COLO829 (cell line): Measurements from ENCODE around the gene KATNB1.
A peak's percentile ranks its signal among the peaks of the same experiment; 100 is the strongest.
"Not testable (repeated sequence)": the region's sequence is repeated elsewhere in the genome, so short reads cannot be mapped to it uniquely, and the experiment has no call there.

Experiments
- DNase-seq: peaks from one replicate; pipeline ENCODE4 v3.0.0; 2012; ENCODE audit warnings: low spot score

The KATNB1 gene

DNA sequence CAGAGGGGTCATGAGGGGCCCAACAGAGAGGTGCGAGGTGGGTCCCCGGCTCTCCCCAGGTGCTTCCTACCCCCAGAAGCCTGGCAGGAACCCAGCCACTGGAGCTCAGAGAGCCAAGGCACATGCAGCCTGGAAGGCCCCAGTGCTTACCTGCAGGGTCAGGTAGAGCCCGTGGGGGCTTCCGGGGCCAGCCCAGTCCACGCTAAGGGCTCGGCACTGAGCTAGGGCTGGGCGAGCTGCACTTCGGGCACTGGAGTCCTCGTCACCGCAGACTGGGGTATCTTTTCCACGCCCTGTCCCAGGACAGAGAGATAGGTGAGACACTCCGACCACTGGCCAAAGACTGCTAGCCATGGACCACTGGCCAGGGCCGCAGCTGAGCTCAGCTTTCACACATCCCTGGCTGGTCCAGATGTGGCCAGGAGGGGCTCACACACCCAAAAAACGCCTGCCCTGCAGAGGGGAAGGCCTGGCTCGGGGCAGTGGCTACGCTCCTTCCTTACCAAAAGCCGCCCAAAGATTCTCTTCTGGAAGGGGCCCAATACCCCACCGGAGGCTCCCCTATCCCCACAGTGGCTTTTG lies 59.4 kb downstream of the KATNB1 start:
- no peak for DNase-seq

DNA sequence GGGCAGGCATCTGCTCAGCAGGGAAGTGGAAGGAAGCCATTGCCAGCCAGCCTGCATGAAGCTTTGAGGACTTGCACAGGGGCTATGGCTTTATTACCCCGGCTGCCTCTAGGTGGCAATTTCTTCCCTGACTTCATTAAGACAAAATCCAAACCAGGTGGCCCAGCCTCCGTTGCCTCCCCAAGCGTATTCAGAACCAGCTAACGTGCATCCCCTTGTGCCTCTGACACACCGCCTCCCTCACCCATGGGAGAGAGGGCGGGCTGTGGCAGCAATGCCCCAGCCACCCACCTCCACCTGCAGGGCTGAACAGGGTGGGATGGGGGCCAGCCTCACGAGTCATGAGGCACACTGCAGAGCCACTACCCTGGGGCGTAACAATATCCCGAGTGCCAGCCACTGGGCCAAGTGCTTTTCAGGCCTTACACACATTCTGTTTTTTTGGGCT lies 59.9 kb downstream of the KATNB1 start:
- DNase-seq, result no peak

DNA sequence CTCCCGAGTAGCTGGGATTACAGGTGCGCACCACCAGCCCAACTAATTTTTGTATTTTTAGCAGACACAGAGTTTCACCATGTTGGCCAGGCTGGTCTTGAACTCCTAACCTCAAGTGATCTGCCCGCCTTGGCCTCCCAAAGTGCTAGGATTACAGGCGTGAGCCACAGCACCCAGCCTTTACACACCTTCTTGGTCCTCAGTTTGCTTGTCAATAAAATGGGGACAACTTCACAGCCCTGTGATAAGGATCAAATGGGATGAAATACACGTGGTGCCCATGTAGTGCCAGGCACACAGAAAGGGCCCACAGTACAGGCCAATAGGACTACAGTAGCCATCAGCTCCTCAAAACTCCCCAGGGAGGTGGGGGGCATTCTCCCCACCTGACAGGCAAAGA lies 60.4 kb downstream of the KATNB1 start:
- not testable (repeated sequence) for DNase-seq

DNA sequence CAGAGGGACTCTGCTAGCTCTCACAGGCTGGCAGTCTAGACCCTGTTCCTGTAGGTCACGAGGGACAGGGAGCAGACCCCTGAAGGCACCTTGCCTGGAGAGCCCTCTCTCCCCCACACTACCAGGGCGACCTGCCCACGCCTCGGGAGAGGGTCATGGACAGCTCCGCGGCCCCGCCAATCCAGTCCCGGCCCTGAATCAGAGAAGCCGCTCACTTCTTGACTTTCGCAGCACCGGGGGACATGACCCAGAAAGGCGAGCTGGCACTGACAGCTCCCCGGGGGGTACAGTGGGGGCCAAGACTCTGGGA lies 61.6 kb downstream of the KATNB1 start:
- DNase-seq, result no peak

- no peak for DNase-seq
These were observed 62.1 kb downstream of the KATNB1 start for GRCh38 chr16:57797526-57798266.

DNA sequence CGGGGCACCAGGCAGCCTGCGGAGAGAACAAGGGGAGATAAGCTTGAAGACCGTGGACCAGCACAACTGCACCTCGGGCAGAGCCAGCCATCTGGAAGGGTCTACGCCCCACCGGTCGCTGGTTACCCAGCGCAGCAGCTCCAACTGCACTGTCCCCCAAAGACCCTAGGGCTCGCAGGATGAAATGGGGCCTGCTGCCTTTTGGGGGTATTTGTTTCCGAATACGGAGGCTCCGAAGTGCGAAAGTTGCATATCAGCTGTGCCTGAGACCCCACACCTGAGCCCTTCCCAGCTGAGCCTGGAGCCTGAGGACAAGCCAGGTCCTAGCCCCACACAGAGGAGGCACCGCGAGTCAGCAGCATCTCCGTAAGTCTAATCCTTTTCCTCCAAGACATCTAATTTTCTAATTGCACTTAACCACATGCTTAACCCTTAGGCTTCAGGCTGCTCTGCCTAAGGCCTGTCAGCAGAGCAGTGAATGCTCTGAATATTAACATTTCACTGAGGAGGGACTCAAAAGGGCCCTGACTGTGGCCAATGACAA lies 62.8 kb downstream of the KATNB1 start:
- no peak for DNase-seq

GRCh38 chr16:57798953-57799599 lies 63.5 kb downstream of the KATNB1 start:
- DNase-seq, result no peak

GRCh38 chr16:57799600-57800199 lies 64.1 kb downstream of the KATNB1 start:
- no peak for DNase-seq

- DNase-seq, result no peak
These were observed 64.9 kb downstream of the KATNB1 start for GRCh38 chr16:57800200-57801097.

DNA sequence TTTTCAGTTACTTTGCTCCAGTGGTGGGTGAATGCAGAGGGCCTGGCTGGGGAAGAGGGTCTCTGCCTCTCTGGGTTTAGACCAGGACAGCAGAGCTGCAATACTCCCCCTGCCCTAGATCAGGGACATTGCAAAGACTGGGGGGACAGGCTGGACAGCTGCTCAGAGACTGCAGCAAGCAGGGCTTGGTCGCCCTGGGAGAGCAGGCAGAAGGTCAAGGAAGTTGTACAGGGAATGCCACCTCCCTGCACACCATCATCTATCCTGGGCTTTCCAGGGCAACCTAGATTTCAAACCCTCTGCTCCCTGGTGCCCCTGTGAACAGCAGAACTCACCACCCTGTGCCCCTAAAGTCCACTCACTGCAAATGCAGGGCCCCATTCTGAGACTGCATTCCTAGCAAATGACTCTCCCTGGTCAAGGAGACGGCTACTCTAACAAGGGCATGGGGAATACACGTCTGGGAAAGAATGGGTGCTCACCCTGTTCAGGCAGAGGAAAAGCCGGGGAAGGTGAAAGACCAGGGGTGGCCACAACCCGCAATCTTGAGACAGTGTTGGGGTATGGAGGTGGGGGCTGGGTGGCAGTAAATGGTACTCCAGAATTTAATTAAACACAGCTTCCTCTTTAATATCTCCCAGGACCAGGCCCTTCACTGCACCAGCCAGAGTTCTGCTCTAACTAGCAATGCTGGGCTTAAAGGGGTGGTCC lies 65.7 kb downstream of the KATNB1 start:
- DNase-seq, result peak; percentile 8

- no peak for DNase-seq
These were observed 66.3 kb downstream of the KATNB1 start for GRCh38 chr16:57801809-57802340.

DNA sequence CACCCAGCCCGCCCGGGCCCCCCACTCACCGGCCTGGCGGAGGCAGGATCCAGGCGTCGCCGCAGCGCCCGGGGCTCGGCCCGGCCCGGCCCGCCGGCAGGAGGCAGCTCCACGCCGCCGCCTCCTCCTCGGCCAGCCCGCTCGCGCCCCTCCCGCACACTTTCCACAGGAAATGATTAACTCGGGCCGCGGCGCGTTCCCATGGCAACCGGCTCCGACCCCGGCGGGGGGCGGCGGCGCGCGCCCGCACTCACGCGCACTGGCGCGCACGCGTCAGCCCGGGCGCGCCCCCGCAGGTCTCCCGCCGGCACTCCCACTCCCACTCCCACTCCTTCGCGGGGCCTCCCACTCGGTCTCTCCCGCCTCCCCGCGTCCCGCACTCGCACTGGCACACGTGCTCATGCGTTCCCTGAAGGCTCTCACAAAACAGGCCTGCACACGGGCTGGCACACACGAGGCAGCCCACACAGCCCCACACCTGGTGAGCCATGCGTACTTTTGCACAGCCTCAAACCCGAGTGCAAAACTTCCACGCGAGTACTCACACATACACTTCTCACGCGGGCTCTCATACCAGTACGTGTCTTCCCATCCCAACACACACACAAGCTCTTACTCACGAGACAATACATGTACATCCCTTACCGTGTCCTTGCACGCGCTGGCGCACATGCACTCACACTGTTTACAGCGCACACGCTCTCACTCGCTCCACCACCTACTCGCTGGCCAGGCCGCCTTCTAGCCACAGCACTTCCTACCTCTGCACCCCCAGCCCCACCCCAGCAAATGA lies 67.0 kb downstream of the KATNB1 start, which contains the start of gene KIFC3:
TSS of gene KIFC3 (minus strand) at position 151 of the 793 bp plus-strand sequence. CDS start 4,248 bp downstream, outside the sequence.
- DNase-seq, result peak; percentile 53

DNA sequence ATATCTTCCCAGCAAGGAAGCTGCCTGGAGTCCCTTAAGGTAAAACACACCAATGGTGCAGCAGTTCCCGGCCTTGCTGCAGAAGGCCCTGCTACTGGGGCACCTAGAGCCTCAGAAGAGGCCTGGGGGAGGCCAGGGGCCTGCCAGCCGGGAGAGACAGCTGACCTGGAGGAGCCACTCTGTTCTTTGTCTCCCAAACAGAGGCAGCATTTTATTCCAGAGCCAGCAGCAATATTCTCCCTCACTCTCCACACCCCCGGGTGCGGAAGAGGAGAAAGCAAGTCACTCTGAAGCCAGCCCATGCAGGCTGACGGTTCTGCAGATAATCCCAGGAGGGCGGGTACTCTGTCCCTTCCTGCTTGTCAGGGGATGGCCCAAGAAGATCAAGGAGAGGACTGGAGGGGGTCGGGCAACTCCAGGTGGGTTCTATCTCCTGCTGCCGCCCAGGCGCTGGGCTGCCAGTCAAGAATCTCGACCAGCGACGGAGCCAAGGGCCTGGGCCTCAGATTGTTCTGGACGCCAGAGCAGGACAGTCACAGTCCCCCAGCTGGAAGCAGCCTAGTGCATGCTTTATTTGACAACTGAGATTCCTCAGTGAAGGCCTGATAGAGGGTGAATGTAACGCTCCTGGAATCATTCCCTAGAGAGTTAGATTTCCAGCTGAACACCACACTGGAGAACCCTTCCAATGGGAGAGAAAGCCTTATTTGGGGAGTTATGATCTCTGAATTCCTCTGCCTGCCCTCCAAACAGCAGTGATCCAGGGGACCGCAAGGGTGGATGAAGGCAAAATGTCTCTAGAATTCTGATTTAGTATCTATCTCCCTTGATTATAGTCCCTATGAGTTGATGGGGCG lies 67.8 kb downstream of the KATNB1 start:
- peak; percentile 70 for DNase-seq

DNA sequence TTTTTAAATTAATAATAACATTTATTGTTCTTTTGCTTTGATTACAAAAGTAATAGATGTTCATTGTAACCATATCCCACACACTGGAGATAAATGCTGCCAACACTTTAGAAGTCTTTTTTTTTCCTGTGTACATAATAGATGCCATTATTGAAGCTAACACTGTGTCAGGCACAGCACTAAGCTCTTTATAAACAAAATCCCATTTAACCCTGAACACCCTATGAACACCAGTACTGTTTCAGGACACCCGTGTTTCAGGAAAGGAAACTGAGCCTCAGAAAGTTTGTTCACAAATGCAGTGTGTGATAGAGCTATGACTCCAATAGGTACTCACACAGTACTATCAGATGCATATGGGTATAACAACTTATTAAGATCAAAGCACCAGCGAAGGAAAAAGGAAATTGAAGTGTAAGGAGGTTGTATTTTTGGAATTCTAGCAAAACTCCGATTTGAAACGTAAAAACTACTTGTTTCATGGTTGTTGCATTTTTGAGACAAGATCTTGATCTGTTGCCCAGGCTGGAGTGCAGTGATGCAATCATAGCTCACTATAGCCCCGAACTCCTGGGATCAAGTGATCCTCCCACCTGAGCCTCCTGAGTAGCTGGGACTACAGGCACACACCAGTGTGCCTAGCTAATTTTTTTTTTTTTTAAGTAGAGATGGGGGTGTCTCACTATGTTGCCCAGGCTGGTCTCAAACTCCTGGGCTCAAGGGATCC lies 68.7 kb downstream of the KATNB1 start:
- DNase-seq, result peak; percentile 13

DNA sequence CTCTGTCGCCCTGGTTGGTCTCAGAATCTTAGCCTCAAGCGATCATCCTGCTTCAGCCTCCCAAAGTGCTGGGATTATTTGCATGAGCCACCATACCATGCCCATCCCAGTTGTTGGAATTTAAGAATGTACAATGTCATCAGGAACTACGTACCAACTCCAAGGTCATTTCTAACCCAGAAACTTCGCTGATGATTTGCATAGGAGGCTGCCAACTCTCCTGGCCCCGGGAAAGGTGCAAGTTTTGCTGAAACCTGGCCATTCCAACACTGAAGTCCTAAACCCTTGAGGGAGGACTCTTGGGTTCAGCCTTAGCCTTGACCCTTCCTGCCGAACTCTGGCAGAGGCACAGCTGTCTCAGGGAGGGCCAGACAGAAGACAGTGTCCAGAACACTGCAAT lies 69.6 kb downstream of the KATNB1 start:
- no peak for DNase-seq
